ENCODE results near the gene KCNQ1. TPM values are rescaled to one million over a fixed set of nuclear protein-coding genes. Genes with fewer than 3 reads are reported as not detected.
A peak's percentile ranks its signal among the peaks of the same experiment; 100 is the strongest.

KCNQ1 gene, protein sequence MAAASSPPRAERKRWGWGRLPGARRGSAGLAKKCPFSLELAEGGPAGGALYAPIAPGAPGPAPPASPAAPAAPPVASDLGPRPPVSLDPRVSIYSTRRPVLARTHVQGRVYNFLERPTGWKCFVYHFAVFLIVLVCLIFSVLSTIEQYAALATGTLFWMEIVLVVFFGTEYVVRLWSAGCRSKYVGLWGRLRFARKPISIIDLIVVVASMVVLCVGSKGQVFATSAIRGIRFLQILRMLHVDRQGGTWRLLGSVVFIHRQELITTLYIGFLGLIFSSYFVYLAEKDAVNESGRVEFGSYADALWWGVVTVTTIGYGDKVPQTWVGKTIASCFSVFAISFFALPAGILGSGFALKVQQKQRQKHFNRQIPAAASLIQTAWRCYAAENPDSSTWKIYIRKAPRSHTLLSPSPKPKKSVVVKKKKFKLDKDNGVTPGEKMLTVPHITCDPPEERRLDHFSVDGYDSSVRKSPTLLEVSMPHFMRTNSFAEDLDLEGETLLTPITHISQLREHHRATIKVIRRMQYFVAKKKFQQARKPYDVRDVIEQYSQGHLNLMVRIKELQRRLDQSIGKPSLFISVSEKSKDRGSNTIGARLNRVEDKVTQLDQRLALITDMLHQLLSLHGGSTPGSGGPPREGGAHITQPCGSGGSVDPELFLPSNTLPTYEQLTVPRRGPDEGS
- 0.26 TPM in 1 of 2 replicates, not detected in the other for total RNA-seq (2014; rRNA removed; shearing (Covaris generic))
- not detected in 2 replicates for polyA plus RNA-seq (2014; cell fraction: nucleus; rRNA removed)

DNA sequence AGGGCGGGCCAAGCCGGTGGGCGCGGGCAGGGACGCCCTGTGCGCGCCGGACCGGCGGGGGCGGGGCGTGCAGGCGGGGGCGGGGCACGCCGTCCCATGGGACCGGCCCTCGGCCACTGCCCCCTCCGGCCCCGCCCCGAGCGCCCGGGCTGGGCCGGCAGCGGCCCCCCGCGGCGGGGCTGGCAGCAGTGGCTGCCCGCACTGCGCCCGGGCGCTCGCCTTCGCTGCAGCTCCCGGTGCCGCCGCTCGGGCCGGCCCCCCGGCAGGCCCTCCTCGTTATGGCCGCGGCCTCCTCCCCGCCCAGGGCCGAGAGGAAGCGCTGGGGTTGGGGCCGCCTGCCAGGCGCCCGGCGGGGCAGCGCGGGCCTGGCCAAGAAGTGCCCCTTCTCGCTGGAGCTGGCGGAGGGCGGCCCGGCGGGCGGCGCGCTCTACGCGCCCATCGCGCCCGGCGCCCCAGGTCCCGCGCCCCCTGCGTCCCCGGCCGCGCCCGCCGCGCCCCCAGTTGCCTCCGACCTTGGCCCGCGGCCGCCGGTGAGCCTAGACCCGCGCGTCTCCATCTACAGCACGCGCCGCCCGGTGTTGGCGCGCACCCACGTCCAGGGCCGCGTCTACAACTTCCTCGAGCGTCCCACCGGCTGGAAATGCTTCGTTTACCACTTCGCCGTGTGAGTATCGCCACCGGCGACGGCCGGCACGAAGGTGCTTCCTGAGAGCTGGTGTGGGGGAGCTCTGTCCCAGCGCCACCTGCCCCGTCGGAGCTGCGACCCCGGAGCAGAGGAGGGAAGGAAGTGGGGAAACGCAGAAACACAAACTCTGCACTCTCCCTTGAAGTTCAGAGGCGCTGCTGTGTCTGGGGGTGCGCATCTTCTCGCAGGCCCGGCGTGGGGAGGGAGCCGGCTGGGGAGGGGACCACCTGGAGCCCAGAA is at the start of gene KCNQ1:
KCNQ1 (plus strand) TSS at position 188 of the 925 bp plus-strand sequence; CDS start at position 279, 91 bp downstream.
- peak; percentile 15 for DNase-seq (ENCODE audit: extremely low read depth, low read depth)

DNA sequence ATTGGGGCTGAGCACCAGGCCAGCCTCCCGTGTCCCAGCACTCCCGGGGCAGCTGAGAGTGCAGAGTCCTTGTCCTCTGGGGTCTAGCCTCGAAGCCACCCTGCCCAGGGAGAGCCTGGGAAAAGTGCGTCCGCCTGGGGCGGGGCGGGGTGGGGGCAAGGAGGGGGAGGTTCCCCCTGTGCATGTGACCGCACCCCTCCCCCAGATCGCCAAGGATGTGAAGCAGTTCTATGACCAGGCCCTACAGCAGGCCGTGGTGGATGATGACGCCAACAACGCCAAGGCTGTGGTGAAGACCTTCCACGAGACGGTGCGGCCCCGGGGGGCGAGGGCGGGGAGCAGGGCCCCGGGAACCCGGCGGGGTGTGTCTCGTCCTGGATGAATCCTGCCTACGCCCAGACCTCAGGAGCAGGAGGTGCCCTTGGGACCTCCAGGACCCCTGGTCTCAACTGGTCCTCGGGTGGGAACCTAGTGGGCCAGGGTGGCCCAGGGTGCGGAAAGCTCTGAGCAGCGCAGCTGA is 49.5 kb upstream of the KCNQ1 start:
- DNase-seq (ENCODE audit: extremely low read depth, low read depth): no peak

DNA sequence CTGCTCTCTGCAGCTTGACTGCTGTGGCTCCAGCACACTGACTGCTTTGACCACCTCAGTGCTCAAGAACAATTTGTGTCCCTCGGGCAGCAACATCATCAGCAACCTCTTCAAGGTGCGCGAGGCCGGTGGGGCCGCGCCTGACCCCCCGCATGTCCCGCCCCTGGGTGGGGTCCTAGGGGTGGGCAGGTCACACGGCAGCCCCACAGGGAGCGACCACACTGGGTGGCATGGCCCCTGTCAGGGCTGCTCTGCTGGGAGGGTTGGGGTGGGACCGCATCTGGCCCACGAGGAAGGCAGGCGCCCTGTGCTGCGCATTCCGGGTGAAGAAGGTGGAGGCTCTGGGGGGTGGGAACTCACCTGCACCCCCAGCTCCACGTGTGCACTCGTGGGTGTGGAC is 49.0 kb upstream of the KCNQ1 start:
- no peak for DNase-seq (ENCODE audit: extremely low read depth, low read depth)

DNA sequence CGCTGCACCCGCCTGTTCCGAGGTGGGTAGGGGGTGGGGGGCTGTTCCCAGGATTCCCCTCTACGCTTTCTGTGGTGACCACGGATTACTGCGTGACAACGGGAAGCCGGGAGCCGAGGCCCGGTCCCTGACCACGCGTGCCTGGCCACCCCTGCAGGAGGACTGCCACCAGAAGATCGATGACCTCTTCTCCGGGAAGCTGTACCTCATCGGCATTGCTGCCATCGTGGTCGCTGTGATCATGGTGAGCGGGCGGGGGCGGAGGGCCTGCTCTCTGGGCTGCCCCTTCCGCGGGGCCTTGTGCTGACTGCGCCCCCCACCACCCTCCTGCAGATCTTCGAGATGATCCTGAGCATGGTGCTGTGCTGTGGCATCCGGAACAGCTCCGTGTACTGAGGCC is 48.3 kb upstream of the KCNQ1 start:
- DNase-seq (ENCODE audit: extremely low read depth, low read depth): no peak

DNA sequence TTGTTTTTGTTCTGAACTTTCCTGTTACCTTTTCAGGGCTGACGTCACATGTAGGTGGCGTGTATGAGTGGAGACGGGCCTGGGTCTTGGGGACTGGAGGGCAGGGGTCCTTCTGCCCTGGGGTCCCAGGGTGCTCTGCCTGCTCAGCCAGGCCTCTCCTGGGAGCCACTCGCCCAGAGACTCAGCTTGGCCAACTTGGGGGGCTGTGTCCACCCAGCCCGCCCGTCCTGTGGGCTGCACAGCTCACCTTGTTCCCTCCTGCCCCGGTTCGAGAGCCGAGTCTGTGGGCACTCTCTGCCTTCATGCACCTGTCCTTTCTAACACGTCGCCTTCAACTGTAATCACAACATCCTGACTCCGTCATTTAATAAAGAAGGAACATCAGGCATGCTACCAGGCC is 47.8 kb upstream of the KCNQ1 start:
- no peak for DNase-seq (ENCODE audit: extremely low read depth, low read depth)

DNA sequence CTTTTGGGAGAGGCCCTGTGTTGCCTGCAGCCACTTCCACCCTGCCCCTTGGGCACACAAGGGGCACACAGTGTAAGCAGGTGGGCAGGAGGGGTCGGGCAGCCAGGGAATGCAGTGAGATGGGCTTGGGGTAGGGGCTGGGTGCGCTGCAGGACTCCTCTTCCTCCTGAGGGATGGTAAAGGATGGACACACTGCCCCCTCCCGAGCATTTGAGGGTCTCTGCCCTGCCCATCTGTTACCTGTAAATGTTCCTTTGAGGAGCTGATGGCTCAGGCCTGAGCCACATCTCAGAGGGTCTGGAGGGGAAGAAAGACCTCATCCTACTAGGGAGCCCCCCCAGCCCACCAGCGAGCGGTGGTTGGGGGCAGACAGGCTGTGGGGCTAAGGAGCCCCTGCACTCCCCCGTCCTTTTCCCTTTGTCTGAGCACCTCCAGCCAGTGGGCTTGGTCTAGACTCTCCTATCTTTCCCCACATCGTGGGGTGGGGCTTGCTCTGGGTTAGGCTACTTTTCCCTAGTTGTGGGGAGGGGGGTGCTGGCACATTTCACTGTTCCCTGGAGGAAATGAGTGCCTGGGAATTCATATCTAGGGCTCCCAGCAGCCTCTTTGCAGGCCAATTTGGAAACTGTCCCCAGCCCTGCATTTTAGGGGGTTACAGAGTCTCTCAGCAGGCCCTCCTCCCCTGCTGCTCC is 46.0 kb upstream of the KCNQ1 start:
- no peak for DNase-seq (ENCODE audit: extremely low read depth, low read depth)

DNA sequence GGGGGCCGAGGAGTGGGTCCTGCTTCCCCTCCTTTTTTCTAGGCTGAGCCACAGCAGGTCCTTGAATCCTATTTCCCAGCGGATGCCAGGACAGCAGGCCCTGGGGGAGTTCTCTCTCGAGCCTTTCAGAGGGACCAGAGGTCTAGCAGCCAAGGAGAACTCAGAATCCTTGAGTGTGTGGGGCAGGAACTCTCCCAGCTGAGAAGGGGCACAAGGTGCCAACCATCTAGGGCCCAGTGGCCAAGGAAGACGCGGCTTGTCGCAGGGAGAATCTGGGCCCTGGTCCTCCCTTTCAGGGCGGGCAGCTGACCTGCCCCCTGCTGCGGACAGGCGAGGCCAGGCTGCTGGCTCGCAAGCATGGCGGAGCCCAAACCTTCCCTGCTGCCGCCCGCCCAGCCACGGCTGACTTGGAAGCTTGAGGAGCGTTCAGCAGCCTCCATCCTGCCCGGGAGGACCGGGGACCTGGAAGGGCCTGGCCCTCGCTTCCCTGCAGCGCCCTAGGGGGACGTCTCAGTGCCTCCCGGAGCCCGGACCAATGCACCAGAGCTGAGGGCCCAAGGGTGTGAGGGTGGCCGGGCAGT is 45.2 kb upstream of the KCNQ1 start:
- no peak for DNase-seq (ENCODE audit: extremely low read depth, low read depth)

DNA sequence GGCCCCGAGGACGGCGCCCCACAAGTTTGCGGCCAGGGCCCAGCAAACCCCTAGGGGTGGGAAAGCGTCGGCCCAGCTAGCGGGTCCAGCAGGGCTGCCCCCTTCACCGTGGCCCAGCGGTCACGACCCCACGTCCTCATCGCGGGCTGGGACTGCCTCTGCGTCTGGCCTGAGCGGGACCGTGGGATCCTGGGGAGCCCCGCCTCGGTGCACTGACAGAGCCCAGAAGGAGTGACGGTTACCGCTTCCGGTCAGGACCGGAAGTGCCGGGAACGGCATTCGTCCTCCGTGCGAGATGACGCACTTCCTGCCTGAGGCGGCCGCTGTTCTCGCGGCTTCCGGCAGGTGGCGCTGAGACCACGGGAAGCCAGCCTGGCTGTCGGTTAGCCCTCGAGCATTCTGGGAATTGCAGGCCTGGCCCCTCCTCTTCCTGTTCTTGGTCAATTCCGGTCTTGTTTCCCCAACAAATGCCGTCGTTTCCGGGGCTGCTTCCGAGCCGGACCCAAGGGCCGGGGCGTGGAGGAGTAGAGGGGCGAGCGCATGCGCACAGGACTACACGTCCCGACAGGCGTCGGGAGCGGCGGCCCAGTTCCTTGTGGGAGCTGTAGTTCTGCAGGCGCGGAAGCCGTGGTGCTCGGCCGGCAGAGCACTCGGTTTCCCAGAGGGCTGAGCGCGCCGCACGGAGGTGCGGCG is 44.6 kb upstream of the KCNQ1 start, which contains the start of gene TSSC4:
TSSC4 (plus strand) TSS at position 682 of the 693 bp plus-strand sequence. CDS start 1,884 bp downstream, outside the sequence.
- peak; percentile 99 for DNase-seq (ENCODE audit: extremely low read depth, low read depth)

DNA sequence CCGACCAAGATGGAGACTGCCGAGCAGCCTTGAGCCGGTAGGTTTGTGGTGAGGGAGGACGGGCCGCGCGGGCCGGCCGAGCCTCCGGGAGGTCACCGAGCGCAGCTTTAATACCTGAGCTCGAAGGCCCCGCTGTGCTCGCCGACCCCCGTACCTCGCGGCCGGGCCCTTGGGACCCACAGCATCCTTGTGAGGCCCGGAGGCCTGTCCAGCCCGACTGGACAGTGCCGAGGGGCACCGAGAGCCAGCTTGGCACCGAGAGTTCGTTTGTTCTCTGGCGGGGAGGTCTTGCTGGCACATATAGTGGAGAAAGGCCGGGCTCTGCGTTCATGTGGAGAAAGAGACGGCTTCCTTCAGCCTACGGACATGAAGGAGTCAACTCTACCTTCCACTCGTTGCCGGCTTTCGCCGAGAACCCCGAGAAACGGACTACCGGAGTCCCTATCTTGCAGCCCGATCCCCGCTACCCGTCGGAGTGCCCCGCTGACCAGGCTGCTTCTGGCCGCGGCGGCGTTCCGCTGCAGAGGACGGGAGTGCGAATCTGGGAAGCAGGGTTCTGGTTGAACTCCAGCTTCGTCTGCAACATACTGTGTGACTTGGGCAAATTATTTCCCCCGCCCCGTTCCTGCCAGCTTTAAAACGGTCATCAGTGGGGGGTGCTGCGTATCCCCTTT is 43.9 kb upstream of the KCNQ1 start:
- no peak for DNase-seq (ENCODE audit: extremely low read depth, low read depth)

DNA sequence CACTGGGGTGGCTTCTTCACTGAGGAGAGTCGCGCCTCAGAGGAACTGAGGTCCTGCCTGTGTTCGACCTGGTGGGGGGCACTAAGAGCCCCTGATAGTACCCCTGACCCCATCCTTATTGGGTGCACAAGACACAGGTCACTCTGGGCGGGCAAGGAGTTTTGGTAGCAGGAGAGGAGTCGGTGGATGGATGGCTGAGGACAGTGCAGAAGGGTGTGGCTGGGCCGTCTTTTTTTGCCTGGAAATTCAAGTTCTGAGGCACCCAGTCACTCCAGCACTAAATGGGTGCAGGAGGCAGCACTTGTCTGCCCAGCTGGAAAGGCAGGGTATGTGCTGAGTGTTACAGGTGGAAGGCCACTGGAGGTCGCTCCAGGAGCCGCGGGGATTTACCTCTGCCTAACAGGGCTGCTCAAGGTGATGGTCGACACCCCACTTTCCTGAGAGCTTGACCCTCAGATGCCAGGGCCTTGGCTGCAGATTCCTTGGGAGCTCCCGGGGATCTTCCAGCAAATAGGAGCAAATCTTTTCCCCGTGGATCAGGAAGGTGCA is 43.3 kb upstream of the KCNQ1 start:
- no peak for DNase-seq (ENCODE audit: extremely low read depth, low read depth)

DNA sequence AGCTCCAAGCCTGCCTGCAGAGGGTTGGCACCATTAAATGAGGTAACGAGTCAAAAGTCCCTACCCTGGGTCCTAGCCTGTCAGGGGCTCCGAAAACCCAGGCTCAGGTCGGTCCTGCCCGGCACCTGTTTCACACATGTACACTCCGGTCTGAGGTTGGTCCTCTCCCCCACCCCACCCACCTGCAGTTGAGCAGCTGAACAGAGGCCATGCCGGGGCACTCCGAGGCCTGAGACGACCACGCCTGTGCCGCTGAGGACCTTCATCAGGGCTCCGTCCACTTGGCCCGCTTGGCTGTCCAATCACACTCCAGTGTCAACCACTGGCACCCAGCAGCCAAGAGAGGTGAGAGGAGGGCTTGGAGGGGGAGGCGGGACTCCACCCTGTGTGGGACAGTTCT is 42.7 kb upstream of the KCNQ1 start:
- no peak for DNase-seq (ENCODE audit: extremely low read depth, low read depth)

DNA sequence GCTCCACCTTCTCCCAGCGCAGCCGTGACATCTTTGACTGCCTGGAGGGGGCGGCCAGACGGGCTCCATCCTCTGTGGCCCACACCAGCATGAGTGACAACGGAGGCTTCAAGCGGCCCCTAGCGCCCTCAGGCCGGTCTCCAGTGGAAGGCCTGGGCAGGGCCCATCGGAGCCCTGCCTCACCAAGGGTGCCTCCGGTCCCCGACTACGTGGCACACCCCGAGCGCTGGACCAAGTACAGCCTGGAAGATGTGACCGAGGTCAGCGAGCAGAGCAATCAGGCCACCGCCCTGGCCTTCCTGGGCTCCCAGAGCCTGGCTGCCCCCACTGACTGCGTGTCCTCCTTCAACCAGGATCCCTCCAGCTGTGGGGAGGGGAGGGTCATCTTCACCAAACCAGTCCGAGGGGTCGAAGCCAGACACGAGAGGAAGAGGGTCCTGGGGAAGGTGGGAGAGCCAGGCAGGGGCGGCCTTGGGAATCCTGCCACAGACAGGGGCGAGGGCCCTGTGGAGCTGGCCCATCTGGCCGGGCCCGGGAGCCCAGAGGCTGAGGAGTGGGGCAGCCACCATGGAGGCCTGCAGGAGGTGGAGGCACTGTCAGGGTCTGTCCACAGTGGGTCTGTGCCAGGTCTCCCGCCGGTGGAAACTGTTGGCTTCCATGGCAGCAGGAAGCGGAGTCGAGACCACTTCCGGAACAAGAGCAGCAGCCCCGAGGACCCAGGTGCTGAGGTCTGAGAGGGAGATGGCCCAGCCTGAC is 41.7 kb upstream of the KCNQ1 start:
- DNase-seq (ENCODE audit: extremely low read depth, low read depth): no peak

DNA sequence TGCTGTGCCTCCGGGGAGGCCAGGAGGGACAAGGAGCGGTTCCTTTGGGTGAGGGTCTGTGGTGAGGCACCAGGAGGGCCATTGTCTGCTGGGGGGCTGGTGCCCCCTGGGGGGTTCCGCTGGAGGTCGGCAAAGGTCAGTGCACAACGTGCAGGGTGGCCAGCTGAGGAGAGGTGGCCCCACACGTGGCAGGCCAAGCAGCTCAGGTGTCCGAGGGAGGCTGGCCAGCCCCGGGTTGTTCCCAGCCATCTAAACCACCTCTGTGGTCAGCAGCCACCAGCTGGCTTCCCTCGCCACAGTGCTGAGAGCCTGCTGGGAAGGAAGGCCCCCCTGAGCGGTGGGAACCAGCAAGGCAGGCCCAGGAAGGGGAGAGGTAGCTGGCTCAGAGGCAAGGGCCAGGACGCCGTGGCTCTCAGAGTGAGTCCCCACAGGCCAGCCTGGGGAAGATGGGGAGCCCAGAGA is 40.0 kb upstream of the KCNQ1 start:
- DNase-seq (ENCODE audit: extremely low read depth, low read depth): no peak

DNA sequence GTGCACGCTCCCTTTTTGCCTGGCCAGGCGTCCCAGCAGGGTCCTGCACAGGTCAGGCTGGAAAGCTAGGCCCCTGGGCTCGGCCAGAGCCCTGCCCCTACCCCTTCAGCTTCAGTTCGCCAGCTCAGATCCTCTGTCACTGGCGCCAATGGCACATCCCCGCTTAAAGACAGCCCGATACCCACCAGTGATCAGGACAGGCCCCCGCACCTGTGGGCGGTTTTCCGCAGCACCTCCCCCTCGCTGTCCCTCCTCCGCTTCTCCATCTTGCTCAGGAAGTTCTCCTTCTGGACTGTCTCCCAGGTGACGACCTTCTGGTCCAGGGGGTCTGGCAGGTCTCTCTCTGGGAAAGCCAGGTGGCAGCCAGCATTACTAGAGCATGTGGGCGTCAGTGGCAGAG is 38.4 kb upstream of the KCNQ1 start:
- no peak for DNase-seq (ENCODE audit: extremely low read depth, low read depth)

DNA sequence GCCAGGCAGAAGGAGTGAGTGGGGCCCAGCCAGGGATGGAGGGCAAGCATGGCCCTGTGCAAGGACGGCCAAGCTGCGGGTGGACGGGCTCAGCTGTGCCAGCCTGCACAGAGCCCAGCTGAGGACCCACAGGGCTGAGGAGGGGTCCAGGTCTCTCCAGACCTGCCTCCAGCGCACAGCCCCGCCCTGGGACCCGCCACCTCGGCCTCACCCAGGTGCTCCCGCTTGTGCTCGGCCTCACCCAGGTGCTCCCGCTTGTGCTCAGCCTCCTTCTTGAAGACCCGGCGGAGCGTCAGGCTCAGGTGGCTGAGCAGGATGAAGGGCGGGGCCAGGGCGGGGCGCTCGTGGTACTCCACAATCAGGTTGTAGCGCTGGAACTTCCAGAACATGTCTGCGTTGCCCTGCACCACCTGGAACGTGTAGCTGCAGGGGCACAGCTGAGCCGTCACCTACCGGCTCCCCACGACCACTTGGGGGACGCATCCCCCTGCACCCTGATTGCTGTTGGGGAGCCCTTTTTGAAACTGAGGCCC is 37.9 kb upstream of the KCNQ1 start:
- DNase-seq (ENCODE audit: extremely low read depth, low read depth): no peak

DNA sequence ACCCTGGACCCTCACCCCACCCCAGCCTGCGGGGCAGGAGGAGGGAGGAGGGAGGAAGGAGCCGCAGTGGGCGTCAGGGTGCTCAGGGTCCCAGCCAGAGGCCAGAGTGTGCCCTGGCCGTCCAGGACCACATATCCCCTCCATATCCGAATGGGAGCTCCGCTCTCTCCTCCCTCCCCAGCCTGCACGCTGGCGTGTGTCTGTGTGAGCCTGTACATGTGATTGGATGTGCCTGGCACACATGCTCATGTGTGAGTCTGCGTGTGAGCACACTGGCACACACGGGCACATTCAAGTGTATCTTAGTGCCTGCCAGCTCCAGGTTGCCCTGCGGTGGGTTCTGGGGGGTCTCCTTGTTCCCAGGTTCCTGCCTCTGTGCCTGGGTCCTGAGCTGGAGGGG is 36.1 kb upstream of the KCNQ1 start:
- no peak for DNase-seq (ENCODE audit: extremely low read depth, low read depth)

DNA sequence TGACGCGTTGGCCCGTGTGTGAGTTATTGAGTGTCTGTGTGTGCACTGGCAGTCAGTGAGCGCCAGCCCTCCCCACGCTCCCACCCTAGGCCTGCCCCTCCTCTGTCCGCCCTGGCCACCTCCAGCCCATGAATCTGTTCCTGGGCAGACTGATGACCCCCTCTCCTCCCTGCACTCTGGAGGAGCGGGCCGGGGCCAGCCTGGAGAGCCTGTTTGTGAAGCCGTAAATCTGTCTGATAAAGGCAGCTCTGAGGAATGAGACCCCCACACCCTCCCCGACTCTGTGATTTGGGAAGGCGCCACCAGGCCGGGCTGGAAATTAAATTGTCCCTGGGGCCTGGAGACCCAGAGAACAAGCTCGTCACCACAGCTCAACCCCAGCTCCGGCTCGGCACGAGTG is 35.7 kb upstream of the KCNQ1 start:
- no peak for DNase-seq (ENCODE audit: extremely low read depth, low read depth)
